Urinary bladder (tissue), 4 donors: ENCODE data around the gene POLR1A. TPM values are rescaled to one million over a fixed set of nuclear protein-coding genes. Genes with fewer than 3 reads are reported as not detected.
"Not testable (repeated sequence)": the region's sequence is repeated elsewhere in the genome, so short reads cannot be mapped to it uniquely, and the experiment has no call there.

Source experiments
- DNase-seq: peaks from one replicate; pipeline ENCODE4 v3.0.0-alpha.2; 2015; ENCODE audit errors: extremely low spot score
- H3K27ac ChIP-seq: one replicate; pipeline ENCODE4 v1.5.1; 2013; ENCODE audit warnings: low read depth, mild to moderate bottlenecking, moderate library complexity
- H3K36me3 ChIP-seq: one replicate; pipeline ENCODE4 v1.6.1; 2013; ENCODE audit warnings: mild to moderate bottlenecking, moderate library complexity; ENCODE audit not compliant: insufficient read depth
- H3K4me1 ChIP-seq: one replicate; pipeline ENCODE4 v1.6.1; 2013; ENCODE audit warnings: mild to moderate bottlenecking, moderate library complexity; ENCODE audit not compliant: insufficient read depth
- H3K4me3 ChIP-seq: one replicate; pipeline ENCODE4 v1.5.1; 2013; ENCODE audit warnings: low read depth, low read length
- WGBS: extraction: QIAGEN DNeasy Blood & Tissue Kit; methylation state at CpG from one replicate; pipeline ENCODE4 v1.1.7; 2013; 5-methylcytosine and 5-hydroxymethylcytosine counted together
- polyA plus RNA-seq: library from polyadenylated mRNA; stranded (reverse); fragments of 200-250 nt; gene quantifications from one replicate; pipeline ENCODE4 v1.2.3, GENCODE V29; 2013
- total RNA-seq: library from RNA; depleted of rRNA; stranded (reverse); fragments of >200 nt; gene quantifications from one replicate; pipeline ENCODE4 v1.2.3, GENCODE V29; 2014
- donor health status: healthy with polysubstance abuse.
- donor health status: healthy.

POLR1A gene
- total and polyA plus RNA-seq, 2 donors = 6.6 to 11.5 TPM

DNA sequence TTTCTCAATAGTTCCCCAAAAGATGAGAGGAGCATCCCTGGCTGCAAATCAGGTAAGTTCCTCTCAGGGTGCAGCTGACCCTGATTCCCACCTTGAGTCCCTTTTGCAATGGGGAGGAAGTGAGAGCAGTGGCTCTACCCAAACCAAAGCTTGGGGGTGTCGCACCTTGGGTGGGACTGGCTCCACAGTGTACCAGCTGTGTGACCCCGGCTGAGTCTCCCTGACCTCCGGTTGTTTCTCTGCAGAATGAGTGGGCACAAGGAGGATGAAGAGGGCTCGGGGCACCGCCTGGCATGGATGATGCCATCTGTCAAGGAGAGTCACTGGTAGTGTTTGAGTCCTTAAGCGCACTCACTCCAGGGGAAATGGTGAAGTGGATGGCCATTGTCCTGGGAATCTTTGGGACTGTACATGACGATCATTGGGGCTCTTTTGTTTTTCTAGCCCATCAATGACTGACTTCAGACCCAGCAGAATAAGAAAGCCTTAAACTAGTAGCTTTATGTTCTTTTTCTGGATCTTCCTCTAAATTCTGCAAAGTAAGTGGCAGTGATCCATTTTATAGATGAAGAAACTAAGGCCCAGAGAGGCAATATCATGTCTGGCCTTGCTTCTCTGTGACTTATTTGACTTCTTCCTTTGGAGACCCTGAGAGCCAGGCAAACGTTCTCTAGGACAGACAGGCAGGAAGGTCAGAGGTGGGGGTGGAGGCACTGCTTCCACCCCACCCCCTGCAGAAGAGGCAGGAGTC lies 110.6 kb downstream of the POLR1A start:
- no peak for DNase-seq
- no peaks in the 10 kb centered on the region for H3K36me3 ChIP-seq
- peaks cover 1% of the 10 kb centered on the region for H3K4me1 ChIP-seq
- no peak overlapping the region for H3K4me3 ChIP-seq
- 86% methylated on average over 8 of the region's 8 CpGs for WGBS
- H3K27ac ChIP-seq = no peak overlapping the region

DNA sequence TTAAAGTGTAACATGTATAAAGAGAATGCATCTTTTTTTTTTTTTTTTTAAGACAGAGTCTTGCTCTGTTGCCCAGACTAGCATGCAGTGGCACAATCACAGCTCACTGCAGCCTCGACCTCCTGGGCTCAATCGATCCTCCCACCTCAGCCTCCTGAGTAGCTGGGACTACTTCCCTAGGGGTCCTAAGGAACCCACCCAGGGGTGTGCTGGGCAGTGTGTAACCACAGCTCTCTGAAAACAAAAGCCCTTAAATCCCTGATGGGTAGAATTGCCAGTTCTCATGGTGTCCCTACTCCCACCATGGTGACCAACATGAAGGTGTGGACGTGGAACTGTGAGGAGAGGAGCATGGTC lies 111.3 kb downstream of the POLR1A start:
- Histone ChIP-seq H3K27ac (no peak overlapping the region), H3K4me1 (peaks cover under 1% of the 10 kb centered on the region), H3K36me3 (no peaks in the 10 kb centered on the region), H3K4me3 (no peak overlapping the region)
- no peak for DNase-seq
- 91% methylated on average over 3 of the region's 3 CpGs for WGBS

DNA sequence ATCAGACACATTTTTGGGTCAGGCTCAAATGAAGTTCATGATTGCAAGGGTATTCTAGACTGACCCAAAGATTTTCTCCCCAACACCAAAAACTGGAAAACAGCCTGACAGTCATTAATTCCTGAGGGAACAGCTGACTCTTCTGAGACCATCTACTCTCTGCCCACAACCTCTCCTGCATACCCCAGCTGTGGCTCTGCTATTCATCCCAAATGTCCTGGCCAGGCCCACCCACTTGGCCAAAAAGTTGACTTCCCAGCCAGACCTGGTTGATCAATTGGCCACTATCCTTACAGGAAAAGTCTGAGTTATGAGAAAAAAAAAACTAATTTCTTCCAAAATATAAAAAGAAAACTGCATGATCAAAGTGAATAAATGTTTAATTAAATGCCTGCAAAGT lies 113.1 kb downstream of the POLR1A start:
- H3K27ac ChIP-seq = no peak overlapping the region
- no peak for DNase-seq
- no peaks in the 10 kb centered on the region for H3K4me1 ChIP-seq
- H3K36me3 ChIP-seq = no peaks in the 10 kb centered on the region
- H3K4me3 ChIP-seq = no peak overlapping the region

DNA sequence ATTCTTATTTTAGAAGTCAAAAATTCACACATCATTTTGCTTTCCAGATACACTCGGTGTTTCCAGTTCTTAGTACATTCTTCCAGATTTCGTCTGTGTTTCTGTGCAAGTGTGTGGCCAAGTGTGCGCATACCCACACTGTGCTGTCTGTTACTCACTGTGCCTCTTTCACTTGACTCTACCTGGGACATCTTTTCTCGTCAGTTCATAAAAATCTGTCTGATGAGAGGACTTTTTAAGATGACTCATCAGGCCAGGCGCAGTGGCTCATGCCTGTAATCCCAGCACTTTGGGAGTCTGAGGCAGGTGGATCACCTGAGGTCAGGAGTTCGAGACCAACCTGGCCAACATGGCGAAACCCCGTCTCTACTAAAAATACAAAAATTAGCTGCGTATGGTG lies 113.6 kb downstream of the POLR1A start:
- WGBS = 97% methylated on average over 9 of the region's 9 CpGs
- DNase-seq, H3K36me3 ChIP-seq, H3K27ac ChIP-seq, H3K4me3 ChIP-seq, H3K4me1 ChIP-seq: not testable (repeated sequence)

DNA sequence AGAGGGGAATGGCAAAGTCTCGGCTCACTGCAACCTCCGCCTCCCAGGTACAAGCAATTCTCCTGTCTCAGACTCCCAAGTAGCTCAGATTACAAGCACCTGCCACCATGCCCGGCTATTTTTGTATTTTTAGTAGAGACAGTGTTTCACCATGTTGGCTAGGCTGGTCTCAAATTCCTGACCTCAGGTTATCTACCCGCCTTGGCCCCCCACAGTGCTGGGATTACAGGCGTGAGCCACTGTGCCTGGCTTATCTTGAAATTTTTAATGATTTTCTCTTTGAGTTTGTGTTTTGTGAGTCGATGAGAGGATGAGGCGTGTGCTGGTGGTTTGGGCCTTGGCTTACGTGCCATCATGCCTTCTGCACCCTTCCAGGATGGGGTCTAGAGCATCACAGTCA lies 115.6 kb downstream of the POLR1A start:
- no peaks in the 10 kb centered on the region for H3K4me1 ChIP-seq
- 88% methylated on average over 8 of the region's 8 CpGs for WGBS
- DNase-seq = no peak
- H3K4me3 ChIP-seq = no peak overlapping the region
- no peaks in the 10 kb centered on the region for H3K36me3 ChIP-seq
- no peak overlapping the region for H3K27ac ChIP-seq

DNA sequence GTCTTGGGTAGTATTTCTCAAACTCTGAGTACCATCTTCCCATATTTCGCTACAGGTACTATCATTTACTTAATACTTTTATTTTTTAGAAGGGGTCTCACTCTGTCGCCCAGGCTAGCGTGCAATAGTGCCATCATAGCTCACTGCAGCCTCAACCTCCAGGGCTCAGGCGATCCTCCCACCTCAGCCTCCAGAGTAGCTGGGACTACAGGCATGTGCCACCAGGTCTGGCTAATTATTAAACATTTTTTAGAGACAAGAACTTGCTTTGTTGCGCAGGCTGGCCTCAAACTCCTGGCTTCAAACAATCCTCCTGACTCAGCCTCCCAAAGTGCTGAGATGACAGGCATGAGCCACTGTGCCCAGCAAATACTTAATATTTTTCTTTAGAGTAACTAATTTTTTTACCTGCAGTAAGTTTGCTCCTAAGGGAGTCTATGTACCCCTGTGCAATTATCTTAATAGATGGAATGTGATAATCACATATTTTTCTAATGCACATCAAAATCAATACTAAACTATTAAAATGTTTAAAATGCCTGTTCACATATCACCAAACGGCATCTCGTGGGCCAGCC lies 116.3 kb downstream of the POLR1A start:
- 86% methylated on average over 7 of the region's 7 CpGs for WGBS
- DNase-seq = no peak

DNA sequence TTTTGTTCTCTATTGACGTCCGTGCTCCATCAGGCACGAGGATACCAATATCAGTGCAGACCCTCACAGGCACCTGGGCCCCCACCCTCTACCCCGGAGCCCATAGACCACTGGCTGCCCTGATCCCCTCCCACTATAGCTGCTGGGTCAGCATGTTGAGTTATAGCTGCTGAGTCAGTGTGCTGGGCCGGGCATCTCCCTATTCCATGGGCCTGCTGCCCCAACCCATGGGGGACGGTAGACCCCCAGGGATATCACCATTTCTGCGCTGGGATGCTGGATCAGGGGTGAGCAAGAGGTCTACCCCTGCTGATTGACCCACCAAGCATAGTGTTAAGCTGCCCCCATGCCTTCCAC lies 116.8 kb downstream of the POLR1A start:
- 90% methylated on average over 7 of the region's 7 CpGs for WGBS
- DNase-seq = no peak
- no peaks in the 10 kb centered on the region for H3K4me1 ChIP-seq
- H3K27ac ChIP-seq = no peak overlapping the region
- H3K36me3 ChIP-seq = no peaks in the 10 kb centered on the region
- no peak overlapping the region for H3K4me3 ChIP-seq

More for the DNA sequence above, 116.3 kb downstream of the POLR1A start:
- H3K27ac ChIP-seq = no peak overlapping the region
- no peaks in the 10 kb centered on the region for H3K36me3 ChIP-seq
- H3K4me1 ChIP-seq = no peaks in the 10 kb centered on the region
- H3K4me3 ChIP-seq = no peak overlapping the region

DNA sequence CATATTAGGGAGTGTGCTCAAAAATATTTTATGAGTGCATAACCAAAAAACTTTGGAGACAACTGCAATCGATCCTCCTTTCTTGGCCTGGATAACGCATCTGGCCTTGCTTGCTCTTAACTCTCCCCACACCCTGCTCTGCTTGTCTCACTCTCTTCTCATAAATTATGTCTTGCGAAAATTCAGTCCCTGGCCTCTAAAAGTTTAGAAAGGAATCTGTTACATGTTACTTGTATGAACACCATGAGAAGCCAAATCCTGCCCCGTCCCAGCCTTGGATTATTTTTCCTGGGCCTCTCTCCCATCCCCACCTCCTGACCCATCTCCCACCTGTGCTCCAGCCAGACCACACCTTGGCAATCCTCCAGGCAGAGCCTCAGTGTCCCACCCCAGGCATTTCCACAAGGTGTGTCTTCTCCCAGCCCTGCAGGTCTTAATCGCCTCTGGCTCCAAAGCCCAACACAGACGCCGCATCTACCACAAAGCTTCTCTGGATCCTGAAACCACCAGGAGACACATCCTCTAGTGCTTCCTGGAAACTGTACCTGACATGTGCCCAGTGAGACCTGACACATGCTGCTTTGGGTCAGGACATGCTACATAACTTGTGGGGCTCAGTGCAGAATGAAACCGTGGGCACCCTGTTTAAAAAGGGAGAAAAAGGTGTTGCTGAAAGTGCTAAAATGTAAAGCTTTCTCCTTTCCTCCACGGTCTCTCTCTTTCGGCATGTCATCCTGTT lies 117.3 kb downstream of the POLR1A start:
- WGBS = 51% methylated on average over 10 of the region's 10 CpGs
- Histone ChIP-seq H3K4me3 (no peak overlapping the region), H3K4me1 (no peaks in the 10 kb centered on the region), H3K27ac (no peak overlapping the region), H3K36me3 (no peaks in the 10 kb centered on the region)
- DNase-seq = no peak

DNA sequence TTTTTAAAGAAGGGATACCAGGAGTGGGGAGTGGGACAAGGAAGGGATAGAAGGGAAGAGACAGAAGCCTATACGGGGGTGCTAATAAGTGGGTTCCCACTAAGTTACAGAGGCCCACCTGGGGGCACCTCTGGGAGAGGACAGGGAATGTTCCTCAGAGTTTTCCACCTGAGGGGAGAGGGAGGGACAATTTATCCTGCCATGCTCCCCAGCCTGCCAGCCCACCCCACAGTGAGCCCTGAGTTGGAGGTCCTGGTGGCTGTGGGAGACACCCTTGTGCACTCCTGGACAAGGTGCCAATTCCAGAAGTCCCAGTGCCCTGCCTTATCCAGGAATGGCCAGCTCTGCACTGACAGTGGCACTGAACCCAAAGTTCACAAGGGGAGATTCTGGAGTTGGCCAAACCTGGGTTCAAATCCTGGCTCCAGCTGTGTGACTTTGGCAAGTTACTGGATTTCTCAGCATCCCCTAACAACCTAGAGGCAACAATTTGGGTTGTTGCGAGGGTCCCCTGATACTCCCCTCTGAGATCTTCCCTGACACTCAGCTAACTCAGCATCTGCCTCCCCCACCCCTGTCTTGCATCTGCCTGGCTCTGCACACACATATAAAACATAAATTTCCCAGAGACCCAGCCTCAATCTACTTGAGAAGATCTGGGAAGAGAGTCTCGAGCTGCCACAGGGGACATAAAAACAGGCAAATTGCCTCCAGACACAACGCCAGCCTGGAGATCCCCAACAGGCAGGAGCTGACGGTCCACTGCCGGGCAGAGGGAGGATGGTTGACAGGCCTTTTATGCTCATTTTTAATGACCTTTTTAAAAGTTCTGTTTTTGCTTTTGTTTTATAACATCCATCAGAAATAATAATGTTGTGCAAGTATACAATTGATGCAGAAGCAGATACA lies 118.2 kb downstream of the POLR1A start:
- Histone ChIP-seq H3K36me3 (no peaks in the 10 kb centered on the region), H3K27ac (no peak overlapping the region), H3K4me3 (no peak overlapping the region), H3K4me1 (no peaks in the 10 kb centered on the region)
- 51% methylated on average over 6 of the region's 6 CpGs for WGBS
- DNase-seq = no peak

DNA sequence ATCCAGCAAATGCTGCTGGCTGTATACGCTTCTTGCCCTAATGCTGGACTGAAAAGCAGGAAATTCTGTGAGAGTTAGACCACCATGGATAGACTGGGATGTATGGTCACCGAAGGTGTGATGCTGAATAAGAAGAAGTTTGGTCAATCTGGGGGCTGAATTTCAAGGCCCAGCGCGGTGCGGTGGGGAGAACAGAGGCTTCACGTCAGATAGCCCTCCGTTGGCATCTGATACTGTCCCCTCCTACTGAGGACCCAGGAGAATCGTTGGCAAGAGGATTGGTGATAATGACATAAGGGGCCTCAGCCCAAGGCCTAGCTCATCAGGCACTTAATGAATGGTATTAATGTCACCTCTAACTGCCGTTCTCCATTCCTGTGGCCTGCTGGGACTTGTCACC lies 119.6 kb downstream of the POLR1A start:
- no peaks in the 10 kb centered on the region for H3K4me1 ChIP-seq
- no peaks in the 10 kb centered on the region for H3K36me3 ChIP-seq
- 93% methylated on average over 9 of the region's 9 CpGs for WGBS
- H3K4me3 ChIP-seq = no peak overlapping the region
- no peak for DNase-seq
- no peak overlapping the region for H3K27ac ChIP-seq

DNA sequence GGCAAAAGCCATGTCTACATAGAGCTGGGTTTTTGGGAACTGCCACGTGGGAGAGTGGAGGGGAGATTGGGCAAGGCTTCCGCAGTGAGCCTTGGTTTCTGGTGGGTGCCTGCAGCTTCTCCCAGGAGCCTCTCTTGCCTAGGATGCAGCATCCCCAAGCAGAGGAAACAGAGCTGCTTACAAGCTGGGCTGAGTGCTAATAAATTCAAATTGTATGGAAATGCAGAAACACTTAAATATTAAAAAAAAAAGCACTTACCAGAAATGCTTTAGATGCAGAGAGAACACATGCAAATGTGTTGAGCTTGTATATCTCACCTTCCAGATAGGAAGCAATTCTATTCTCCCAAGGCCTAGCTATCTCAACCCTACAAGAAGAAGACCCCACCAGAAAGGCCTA lies 120.9 kb downstream of the POLR1A start:
- Histone ChIP-seq H3K4me3 (no peak overlapping the region), H3K27ac (no peak overlapping the region), H3K4me1 (no peaks in the 10 kb centered on the region), H3K36me3 (no peaks in the 10 kb centered on the region)
- DNase-seq = no peak
- WGBS = 84% methylated on average over 2 of the region's 2 CpGs

DNA sequence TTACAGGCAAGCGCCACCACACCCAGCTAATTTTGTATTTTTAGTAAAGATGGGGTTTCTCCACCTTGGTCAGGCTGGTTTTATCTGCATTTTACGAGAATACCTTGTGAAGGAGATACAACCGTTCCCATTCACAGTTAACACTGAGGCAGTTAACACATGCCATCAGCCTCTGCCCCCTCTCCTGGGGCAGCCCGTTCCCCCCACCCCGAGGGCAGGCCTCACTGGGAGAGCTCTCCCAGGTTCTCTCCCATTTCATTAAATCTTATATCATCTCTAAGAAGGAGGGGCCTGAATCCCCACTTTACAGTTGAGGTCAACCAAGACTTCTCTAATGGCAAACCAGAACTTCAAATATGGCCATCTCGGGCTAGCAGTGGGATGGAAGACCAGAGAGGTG lies 121.9 kb downstream of the POLR1A start:
- H3K36me3 ChIP-seq = no peaks in the 10 kb centered on the region
- H3K4me3 ChIP-seq = no peak overlapping the region
- no peak for DNase-seq
- no peaks in the 10 kb centered on the region for H3K4me1 ChIP-seq
- WGBS = 88% methylated on average over 6 of the region's 6 CpGs
- H3K27ac ChIP-seq = no peak overlapping the region

DNA sequence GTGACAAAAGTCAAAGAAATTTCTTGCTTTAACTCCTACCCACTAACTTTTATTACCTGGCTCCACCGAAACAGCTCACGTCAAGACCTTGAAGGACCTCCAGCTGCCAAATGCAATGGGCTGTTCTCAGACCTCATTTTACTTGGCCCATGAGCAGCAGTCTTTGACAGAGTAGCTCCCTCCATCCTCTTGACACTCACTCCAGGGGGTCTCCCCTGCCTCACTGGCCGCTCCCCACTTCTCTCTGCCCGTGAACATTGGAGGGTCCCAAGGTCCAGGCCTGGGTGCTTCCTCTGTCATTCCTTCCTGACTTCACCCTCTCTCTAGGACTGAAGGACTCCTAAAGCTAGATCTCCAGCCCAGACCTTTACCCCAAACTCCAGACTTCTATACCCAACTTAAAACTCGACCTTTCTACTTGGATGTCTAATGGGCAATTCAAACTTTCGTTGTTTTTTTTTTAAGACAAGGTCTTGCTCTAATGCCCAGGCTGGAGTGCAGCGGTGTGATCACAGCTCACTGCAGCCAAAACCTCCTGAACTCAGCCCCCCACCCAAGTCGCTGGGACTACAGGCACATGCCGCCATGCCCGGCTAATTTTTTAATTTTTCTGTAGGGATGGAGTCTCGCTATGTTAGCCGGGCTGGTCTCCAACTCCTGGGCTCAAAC lies 124.0 kb downstream of the POLR1A start:
- no peak overlapping the region for H3K4me3 ChIP-seq
- DNase-seq = no peak
- H3K4me1 ChIP-seq = no peaks in the 10 kb centered on the region
- H3K27ac ChIP-seq = no peak overlapping the region
- no peaks in the 10 kb centered on the region for H3K36me3 ChIP-seq
- 91% methylated on average over 12 of the region's 12 CpGs for WGBS
